NCI-H69 (cell line): Measurements from ENCODE around the gene BMF.
"Not testable (repeated sequence)": the region's sequence is repeated elsewhere in the genome, so short reads cannot be mapped to it uniquely, and the experiment has no call there.

ENCODE experiments used
- DNase-seq: peaks from one replicate; lab custom pipeline; 2025; lab: John Stamatoyannopoulos, UW

BMF gene, protein sequence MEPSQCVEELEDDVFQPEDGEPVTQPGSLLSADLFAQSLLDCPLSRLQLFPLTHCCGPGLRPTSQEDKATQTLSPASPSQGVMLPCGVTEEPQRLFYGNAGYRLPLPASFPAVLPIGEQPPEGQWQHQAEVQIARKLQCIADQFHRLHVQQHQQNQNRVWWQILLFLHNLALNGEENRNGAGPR

DNA sequence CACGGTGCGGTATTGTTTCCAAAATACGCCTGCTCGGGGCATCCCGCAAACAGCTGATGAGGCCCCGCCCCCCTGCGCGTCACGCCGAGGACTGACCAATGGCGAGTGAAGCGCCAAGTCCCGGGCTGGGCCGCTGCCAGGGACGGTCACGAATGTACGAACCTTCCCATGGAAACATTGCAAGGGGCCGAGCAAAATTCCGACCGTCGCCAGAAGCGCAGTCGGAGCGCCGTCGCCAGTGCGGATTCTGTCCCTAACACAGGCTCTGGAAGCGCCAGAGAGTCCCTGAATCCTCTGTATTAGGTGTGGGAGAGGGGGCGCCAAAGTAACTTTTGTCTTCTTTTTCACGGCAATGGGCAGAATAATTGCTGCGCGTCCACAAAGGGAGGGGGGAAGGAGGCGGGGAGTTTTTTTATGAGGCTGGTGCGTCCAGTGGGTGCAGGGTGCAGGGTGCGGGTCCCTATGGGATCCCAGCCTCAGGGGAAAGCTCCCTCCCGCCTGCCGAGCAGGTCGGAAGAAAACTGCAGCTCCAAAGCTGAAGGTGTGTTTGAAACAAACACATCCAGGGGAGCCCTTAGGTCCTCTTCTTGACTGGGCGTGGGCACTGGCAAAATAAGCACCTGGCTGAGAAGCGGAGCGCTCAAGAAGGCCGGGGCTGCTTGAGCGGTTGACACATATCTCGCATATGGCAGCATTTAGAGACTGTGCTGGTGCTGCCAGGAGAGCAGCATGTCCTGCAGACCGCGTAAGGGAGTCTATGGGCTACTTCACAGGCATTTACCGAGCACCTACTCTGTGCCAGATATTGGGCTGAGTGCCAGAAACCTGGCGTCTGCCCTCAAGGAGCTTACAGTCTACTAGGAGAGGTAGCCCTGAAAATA lies at the start of gene BMF:
Gene BMF (minus strand): TSS at position 25 of the 881 bp plus-strand sequence. CDS start 2,793 bp downstream, outside the sequence.
- peak; percentile 100 for DNase-seq

DNA sequence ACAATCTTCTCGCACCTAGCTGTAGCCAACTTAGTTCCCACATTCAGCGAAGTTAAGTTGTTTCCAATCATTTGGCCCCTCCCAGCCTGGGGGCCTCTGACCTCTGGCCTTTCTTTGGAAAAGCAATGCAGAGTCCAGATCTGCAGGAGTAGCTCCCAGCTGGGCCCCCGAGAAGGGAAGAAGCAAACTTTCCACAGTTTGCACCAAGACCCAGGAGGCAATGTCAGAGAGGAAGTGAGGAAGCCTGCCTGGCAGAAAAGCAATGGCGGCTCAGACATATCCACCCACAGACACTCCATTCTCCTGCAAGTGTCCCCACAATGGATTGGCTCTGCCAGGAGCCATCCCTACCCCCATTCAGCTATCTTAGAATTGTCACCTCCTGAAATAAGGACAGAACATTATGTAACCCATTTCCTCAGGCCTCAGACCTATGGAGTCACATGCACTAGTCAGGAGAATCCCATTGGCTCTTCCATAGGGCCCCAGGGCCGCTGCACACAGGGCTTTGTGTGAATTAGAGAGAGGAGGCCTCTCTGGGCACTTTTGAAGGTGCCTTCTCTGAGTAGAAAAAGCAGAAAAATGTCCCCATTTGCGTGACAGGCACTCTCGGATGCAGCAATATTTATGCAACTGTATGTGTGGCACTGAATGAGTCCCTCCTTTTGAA lies 49.2 kb upstream of the BMF start:
- DNase-seq, result no peak

DNA sequence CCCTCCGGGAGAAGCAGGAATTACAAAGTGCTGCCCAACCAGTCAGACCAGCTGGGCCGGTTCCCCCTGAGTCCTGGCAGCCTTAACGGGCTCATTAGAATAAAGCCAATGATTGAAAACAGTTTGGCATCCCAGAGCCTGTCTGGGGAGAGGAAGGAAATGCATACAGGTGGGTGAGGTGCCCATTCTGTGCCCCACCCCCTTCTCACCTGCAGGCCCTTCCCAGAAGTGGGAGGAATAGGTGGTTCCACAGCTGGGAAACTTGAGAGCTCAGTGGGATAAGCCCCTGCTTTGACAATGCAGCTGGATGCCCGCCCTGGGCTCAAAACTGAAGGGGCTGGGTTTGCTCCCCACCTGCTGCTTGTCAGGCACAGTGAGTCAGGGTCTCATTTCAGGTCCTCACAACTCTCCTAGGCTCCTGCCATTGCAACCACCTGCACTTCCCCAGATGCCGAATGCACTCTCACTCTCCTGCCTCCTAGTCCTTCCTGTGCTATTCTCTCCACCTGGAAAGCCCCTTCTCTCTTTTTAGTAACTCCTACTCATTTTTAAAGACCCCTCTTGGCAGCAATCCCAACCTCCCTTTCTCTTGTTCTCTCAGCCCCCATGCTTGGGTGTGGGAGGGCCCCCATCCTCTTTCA lies 46.7 kb upstream of the BMF start:
- peak; percentile 22 for DNase-seq

DNA sequence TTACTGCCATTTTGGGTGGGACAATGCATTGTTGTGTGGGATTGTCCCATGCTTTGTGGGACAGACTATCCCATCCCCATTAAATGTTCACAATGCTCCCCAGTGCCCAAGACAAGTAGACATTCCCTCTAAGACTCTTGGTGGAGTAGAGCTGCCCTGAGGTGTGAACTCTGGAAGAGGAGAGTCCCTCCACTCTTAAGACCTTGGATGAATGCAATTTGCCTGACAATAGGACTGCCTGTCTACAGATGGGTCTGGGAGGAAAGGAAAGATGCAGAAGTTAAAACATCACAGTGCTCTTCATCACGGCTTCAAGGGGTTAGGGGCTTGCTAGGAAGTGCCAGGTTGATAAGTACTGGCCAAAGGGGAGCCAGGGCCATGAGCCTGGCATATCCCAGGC lies 46.1 kb upstream of the BMF start:
- not testable (repeated sequence) for DNase-seq

DNA sequence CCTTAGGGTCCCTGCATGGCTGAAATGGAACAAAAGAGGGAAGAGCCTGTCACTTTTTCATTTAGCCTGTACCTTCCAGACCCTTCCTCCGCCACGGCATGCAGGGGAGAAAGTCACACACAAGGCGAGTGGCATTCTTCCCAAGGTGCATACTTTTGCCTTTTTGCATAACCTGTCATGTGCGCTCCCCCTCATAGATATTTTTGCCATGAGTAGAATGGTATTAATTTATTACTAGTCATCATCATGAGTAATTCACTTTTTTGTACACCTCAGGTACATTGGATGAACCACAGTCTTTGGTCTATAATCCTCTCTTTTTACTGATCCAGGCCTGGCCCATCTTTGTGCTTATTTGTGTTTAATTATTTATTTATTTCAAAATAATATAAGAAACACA lies 43.3 kb upstream of the BMF start:
- DNase-seq, result no peak

DNA sequence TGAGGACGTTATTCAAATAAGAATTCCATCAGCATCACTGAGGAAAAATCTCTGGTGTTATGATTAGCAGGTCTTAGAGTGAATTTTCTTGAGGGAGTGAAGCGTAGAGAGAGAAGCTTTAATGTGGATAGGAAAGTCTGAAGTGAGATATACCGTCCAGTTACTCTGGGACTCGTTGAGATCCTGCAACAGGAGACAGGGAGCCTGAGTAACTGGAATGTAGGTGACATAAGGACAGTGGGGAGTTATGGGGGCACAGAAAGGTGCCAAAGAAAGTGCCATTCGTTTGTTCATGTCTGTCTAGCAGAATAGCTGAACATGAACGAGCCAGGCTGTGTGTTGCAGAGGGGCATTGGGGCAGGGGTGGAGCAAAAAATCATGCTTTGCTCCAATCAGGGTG lies 42.8 kb upstream of the BMF start:
- DNase-seq, result no peak

DNA sequence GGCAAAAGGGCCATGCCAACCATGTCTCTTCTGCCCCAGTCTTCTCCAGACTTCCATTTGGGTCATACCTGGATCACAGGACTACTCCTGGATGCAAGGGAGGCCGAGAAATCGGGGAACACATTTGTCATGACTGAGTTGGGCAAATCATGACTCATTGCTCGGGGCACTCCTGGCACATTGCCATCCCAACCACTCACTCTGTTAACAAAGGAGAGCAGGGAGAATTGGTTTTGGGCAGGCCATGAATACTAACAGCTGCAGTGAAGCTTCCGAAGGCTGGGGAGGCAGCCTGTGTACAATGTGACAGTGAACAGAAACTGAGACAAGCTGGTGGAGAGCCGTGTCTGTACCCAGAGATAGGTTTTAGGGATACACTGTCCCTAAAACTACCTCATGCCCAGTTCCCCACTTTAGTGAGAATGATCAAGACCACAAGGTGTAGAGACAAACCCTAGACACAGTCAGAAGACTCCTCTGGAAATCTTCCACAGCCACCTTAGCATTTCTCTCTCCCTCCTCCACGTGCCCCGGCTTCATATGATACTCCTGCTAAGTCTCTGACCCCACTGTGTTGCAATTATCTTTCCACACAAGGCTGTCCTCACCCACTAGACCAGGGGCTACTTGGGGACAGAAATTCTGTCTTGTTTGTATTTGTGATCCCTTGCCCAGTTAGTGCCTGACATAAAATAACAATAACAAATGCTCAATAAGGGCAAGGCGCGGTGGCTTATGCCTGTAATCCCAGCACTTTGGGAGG lies 41.7 kb upstream of the BMF start:
- peak; percentile 90 for DNase-seq

DNA sequence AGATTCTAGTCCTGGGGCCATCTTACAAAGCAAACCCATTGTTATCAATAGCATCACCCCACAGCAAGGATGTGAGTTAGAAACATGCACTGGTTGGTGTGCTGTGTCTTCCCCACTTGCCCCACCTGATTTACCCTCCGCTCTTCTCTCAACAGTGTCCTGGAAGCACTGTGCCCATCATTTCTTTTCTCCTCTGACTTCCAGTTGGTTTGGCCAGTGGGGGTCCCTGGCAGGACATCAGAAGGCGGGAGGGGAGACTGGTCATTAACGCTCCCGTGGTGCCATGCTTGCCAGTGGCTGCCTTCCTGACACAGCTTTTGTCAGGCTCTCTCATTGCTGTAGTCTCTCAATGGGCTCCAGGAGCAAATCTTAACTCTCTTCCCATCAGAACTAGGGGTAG lies 40.7 kb upstream of the BMF start:
- no peak for DNase-seq

DNA sequence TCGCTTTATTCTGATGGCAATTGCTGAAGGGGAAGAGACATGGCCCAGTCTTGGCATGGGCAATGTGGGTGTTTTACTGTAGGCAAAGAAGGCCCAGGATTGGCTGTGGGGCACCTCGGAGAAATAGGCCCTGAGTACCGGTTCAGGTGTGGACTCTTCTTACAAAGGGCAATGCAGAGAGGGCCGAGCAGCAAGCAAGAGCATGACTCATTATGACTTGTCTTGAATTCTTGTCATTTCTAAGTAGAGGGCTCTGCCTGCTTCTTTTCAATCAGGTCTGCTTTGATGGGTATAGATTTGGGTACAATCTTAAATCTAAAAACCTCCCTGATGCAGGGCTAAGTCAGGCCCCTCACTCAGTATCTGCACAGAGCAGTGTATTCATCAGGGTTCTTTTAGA lies 37.4 kb upstream of the BMF start:
- DNase-seq, result no peak

DNA sequence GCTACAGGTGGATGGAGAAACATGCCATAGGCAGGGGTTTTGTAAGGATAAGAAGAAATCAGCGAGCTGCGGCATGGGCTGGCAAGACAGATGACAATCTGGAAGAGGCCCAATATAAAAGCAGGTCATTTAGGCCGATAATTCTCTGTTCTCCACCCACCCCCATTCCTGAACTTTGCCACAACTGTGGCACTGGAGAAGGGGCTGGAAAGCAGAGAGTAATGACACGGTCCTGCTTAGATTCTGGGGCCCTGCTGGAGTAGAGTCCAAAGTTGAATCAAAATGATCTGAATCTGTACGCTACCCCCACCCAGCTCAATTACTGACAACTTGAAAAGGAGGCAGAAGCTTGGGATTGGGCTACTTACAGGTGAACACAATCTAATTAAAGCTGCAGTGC lies 33.7 kb upstream of the BMF start:
- DNase-seq, result no peak

DNA sequence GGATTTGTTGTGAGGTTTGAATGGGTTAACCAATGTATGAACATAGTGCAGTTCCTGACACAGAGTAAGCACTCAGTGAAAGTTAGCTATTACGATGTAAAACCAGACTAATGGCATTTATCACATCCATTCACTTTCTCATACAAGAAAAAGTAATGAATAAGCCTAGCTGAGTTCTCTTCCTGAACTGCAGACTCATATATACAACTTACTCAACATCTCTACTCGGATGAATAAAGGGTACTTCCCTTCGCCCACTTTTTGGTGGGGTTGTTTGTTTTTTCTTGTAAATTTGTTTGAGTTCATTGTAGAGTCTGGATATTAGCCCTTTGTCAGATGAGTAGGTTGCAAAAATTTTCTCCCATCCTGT lies 29.5 kb upstream of the BMF start:
- DNase-seq, result not testable (repeated sequence)

DNA sequence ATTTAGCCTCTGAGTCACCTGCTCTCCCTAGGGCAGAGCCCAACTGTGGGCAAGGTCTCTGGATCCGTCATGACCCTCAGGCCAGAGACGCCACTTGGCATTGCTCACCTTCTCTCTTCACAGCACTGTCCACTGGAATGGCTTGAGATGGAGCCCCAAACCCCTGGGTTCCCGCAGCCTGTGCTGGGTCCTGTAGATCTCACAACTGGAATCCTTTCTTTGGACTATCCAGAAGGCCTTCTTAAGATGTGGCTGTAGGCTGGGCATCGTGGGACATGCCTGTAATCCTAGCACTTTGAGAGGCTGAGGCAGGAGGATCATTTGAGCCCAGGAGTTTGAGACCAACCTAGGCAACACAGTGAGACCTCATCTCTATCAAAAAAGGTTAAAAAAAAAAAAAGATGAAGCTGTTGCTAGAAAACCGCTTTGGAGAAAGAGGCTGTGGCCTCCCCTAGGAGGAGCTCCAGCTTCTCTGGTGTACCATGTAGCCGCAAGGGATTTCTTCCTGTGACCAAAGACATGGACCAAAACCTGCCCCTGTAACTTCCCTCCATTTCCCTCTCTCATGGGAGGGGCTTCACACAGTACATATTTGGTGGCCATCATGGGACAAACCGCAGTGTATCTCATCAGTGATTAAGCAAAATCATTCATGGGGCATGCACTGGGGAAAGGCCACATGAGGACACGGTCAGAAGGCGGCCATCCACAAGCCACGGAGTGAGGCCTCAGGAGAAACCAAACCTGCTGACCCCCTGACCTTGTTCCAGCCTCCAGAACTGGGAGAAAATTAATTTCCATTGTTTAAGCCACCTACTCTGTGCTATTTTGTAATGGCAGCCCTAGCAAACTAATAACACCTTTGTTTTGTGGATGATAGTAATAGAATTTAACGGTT lies 28.9 kb upstream of the BMF start:
- no peak for DNase-seq

DNA sequence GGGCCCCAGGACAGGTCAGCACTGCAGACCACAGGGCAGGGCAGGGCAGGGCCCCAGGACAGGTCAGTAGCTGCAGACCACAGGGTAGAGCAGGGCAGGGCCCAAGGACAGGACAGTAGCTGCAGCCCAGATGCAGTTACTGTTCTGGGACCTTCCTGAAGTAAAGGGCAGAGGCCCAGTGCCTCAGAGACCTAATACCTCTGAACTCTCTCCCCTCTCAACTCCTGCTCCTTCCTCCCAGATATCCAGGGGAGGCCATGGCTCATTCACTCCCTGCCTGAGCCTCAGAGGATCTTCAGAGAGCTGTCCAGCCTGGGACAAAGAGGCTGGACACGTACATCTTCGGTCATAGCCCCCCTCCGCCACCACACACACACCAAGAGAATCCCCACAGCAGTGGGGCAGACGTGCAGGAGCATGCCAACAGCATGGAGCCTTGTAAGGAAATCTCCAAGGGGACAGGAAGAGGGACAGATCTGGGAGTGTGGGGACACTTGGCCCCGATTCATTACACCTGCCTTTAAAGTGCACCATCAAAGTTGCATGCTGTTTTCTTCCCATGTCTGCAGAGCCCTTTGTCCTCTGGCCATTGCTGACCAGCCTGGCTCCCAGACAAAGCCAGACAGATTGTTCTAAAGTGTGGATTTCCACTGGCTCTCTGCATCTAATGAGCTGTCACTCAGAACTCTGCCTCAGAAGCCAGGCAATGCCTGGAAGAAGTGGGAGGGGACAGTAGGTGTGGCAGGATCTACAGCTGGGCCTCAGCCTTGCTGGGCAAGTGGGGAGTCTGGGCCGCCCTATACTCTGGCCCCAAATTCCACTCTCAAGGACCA lies 28.0 kb upstream of the BMF start:
- DNase-seq, result no peak

DNA sequence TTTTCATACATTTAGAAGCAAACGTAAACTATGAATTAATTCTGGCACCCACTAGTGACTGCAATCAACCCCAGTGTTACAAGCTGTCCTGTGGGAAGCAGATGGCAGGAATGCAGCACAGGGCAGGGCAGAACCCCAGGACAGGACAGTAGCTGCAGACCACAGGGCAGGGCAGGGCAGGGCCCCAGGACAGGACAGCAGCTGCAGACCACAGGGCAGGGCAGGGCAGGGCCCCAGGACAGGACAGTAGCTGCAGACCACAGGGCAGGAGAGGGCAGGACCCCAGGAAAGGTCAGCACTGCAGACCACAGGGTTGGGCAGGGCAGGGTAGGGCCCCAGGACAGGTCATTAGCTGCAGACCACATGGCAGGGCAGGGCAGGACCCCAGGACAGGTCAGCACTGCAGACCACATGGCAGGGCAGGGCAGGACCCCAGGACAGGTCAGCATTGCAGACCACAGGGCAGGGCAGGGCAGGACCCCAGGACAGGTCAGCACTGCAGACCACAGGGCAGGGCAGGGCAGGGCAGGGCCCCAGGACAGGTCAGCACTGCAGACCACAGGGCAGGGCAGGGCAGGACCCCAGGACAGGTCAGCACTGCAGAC lies 27.3 kb upstream of the BMF start:
- DNase-seq, result not testable (repeated sequence)

DNA sequence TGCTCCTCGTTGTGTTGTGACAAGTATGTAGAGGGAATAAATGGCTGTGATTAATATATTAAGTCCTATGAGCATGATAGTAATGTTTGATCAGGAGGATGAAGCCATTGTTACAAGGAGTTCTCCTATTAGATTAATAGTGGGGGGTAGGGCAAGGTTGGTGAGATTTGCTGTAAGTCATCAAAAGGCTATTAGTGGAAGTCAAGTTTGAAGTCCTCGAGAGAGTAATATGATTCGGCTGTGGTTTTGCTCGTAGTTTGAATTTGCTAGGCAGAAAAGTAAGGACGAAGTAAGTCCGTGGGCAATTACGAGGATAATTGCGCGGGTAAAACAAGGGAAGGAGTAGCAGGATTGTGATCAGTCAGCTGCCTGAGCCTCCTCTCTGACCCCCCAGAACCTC lies 26.2 kb upstream of the BMF start:
- DNase-seq, result no peak

DNA sequence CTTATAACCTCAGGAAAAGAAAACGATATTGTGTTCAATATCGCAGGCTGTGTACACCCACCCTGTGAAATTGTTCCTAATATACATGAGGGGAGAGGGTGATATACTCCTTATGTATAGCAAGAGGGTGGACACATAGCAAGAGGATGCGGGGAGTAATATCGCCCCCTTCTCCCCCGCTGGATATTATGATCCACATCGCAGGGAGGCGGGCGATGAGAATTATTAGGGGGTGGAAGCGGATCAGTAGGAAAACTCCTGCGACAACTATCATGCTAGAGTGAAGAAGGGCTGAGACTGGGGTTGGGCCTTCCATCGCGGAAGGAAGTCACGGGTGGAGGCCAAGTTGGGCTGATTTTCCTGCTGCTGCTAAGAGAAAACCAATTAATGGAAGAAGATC lies 24.9 kb upstream of the BMF start:
- DNase-seq, result no peak

DNA sequence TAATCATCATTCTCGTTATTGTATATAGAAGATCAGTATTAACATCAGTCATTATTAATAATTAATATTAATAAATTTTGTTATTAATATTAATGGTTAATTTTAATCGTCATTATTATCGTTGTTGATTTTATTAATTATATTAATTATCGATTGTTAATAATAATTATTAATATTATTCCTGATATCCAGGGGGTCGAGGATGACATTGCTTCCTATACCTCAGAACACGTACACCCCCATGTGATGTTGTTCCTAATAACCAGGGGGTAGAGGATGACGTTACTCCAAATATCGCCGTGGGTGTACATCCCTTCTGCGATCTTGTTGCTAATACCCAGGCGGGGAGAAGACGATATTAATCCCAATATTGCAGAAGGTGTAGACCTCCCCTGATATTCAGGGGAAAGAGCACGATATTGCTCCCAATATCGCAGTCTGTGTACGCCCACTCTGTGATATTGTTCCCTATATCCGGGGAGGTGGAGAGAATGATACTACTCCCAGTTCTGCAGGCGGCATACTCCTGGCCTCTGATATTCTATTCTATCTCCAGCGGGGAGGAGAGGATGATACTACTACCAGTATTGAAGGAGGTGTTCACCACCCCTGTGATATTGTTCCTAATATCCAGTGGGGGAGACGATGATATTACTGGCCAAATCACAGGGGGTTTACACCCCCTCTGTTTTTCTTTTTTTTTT lies 22.3 kb upstream of the BMF start:
- peak; percentile 67 for DNase-seq

DNA sequence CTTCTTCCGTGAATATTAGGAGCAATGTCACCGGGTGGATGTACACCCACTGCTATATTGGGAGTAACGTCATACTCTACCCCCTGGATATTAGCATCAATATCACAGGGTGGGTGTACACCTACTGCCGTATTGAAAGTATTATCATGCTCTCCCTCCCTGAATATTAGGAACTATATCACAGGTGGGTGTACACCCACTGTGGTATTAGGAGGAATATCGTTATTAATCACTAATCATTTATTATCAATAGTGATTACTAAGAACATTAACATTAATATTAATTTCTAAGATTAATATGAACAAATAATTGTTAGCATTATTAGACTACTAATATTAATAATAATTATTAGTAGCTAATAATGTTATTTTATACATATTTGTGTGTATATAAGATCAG lies 21.4 kb upstream of the BMF start:
- DNase-seq, result no peak
